ENCODE data around the gene MTHFD2L.

The MTHFD2L gene

GRCh38 chr4:74223801-74224200 lies 65.9 kb downstream of the MTHFD2L start:
- Histone ChIP-seq H4K20me1 (ENCODE audit: insufficient read depth, low read length) (no peaks in the 10 kb centered on the region), H3K79me2 (ENCODE audit: insufficient read depth, low read length) (no peaks in the 10 kb centered on the region), H3K4me1 (ENCODE audit: insufficient read depth, low read length) (no peaks in the 10 kb centered on the region), H3K36me3 (ENCODE audit: insufficient read depth, low read length) (no peaks in the 10 kb centered on the region), H3K9me3 (ENCODE audit: insufficient read depth, low read length, severe bottlenecking) (no peaks in the 10 kb centered on the region), H3K9ac (ENCODE audit: low read depth, low read length) (no peak overlapping the region), H3K27me3 (ENCODE audit: insufficient read depth, low read length, poor library complexity) (no peaks in the 10 kb centered on the region), H3K4me3 (ENCODE audit: low read depth in 1 of 2, low read length in 2 of 2) (no peak overlapping the region), H3K27ac (ENCODE audit: low read length) (no peak overlapping the region), H3K4me2 (ENCODE audit: insufficient read depth, low read length) (no peak overlapping the region), H2AFZ (ENCODE audit: low read depth, low read length) (no peak overlapping the region)
- TF ChIP-seq CTCF (IDR thresholded peaks at IDR 0.05; ENCODE audit: borderline replicate concordance, extremely low read depth, low read length, poor library complexity, severe bottlenecking) (no peak), EZH2 (IDR thresholded peaks at IDR 0.05; ENCODE audit: borderline replicate concordance, low read depth, low read length, severe bottlenecking) (no peak)
- no peak for DNase-seq
- ATAC-seq (ENCODE audit: insufficient read depth, low read depth), result no peak

GRCh38 chr4:74228691-74229640 lies 71.0 kb downstream of the MTHFD2L start:
- TF ChIP-seq CTCF (IDR thresholded peaks at IDR 0.05; ENCODE audit: borderline replicate concordance, extremely low read depth, low read length, poor library complexity, severe bottlenecking) (peak; percentile 85), EZH2 (IDR thresholded peaks at IDR 0.05; ENCODE audit: borderline replicate concordance, low read depth, low read length, severe bottlenecking) (no peak)
- no peaks in the 10 kb centered on the region for H4K20me1 ChIP-seq (ENCODE audit: insufficient read depth, low read length)
- ATAC-seq (ENCODE audit: insufficient read depth, low read depth) (peak; percentile 98), DNase-seq (peak; percentile 73)
- H3K27me3 ChIP-seq (ENCODE audit: insufficient read depth, low read length, poor library complexity), result no peaks in the 10 kb centered on the region
- no peaks in the 10 kb centered on the region for H3K4me1 ChIP-seq (ENCODE audit: insufficient read depth, low read length)
- H3K9me3 ChIP-seq (ENCODE audit: insufficient read depth, low read length, severe bottlenecking), result no peaks in the 10 kb centered on the region
- no peak overlapping the region for H2AFZ ChIP-seq (ENCODE audit: low read depth, low read length)
- no peak overlapping the region for H3K27ac ChIP-seq (ENCODE audit: low read length)
- H3K9ac ChIP-seq (ENCODE audit: low read depth, low read length), result no peak overlapping the region
- no peak overlapping the region for H3K4me2 ChIP-seq (ENCODE audit: insufficient read depth, low read length)
- H3K4me3 ChIP-seq (ENCODE audit: low read depth in 1 of 2, low read length in 2 of 2), result no peak overlapping the region
- no peaks in the 10 kb centered on the region for H3K79me2 ChIP-seq (ENCODE audit: insufficient read depth, low read length)
- no peaks in the 10 kb centered on the region for H3K36me3 ChIP-seq (ENCODE audit: insufficient read depth, low read length)

- Histone ChIP-seq H3K36me3 (ENCODE audit: insufficient read depth, low read length) (no peaks in the 10 kb centered on the region), H3K4me2 (ENCODE audit: insufficient read depth, low read length) (no peak overlapping the region), H2AFZ (ENCODE audit: low read depth, low read length) (no peak overlapping the region), H3K9ac (ENCODE audit: low read depth, low read length) (no peak overlapping the region), H4K20me1 (ENCODE audit: insufficient read depth, low read length) (no peaks in the 10 kb centered on the region), H3K27ac (ENCODE audit: low read length) (no peak overlapping the region), H3K27me3 (ENCODE audit: insufficient read depth, low read length, poor library complexity) (no peaks in the 10 kb centered on the region), H3K79me2 (ENCODE audit: insufficient read depth, low read length) (no peaks in the 10 kb centered on the region), H3K4me1 (ENCODE audit: insufficient read depth, low read length) (no peaks in the 10 kb centered on the region), H3K4me3 (ENCODE audit: low read depth in 1 of 2, low read length in 2 of 2) (no peak overlapping the region), H3K9me3 (ENCODE audit: insufficient read depth, low read length, severe bottlenecking) (no peaks in the 10 kb centered on the region)
- no peak for ATAC-seq (ENCODE audit: insufficient read depth, low read depth)
- DNase-seq, result no peak
- TF ChIP-seq EZH2 (IDR thresholded peaks at IDR 0.05; ENCODE audit: borderline replicate concordance, low read depth, low read length, severe bottlenecking) (no peak), CTCF (IDR thresholded peaks at IDR 0.05; ENCODE audit: borderline replicate concordance, extremely low read depth, low read length, poor library complexity, severe bottlenecking) (no peak)
These were observed 73.1 kb downstream of the MTHFD2L start for GRCh38 chr4:74230902-74231499.
